ENCODE data around the gene ZFAND2A. TPM values are rescaled to one million over a fixed set of nuclear protein-coding genes. Genes with fewer than 3 reads are reported as not detected.

Gene ZFAND2A
- total RNA-seq, 1 experiment from 2014 or later = 13.7 TPM

DNA sequence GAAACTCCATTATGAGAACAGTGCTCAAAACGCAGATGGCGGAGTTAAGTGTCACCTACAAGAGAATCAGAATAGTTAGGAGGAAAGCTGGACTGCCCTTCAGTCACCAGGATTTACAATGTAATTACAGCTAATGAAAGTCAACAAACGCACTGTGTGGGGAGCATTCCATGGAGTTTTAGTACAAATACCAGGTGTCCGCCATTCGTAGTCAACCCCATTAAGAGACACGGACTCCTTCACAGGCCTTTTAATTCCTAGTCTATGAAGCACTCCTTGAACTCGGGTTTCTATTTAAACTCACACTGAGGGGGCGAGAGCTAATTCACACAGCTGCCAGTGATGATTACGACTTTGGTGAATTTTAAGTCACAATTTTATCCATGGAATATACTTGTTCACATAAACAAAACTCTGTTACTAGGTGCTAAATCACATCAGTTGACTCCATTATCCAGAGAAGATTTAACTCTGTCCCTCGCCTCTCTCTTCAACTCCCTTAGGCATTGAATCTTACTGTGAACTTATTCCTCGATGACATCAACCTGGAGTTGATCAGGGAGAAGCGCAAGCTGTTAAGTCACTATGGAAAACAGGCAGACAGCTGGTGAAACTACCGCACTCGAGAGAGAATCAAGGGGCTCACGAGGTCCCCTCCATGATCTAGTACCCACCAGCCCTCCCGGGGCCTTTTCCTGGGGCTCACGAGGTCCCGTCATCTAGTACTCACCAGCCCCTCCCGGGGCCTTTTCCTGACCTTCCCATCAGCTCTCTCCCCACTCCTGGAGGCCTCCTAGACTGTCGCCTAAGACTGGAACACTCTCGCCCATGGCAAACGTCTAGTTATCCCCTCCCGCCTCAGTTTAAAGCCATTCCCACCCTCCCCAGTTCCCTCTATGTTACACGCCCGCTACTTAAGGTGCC lies 1.5 kb downstream of the ZFAND2A start:
- peaks cover 16% of the 10 kb centered on the region for H3K79me1 ChIP-seq (ENCODE audit: insufficient read depth, low read depth, low read length, poor library complexity, severe bottlenecking)
- no peak for DNase-seq
- no peak overlapping the region for H2BK120ac ChIP-seq (ENCODE audit: low read depth, low read length, poor library complexity, severe bottlenecking)
- peaks cover 10 to 13% of the 10 kb centered on the region in 2 experiments for H3K4me1 Mint-ChIP-seq
- no peak overlapping the region for H3K14ac ChIP-seq (ENCODE audit: insufficient read depth, low read length)
- no peaks in the 10 kb centered on the region for H3K9me3 ChIP-seq (ENCODE audit: control insufficient read depth, low read depth, low read length)
- WGBS (ENCODE audit: extremely low coverage, insufficient read length, low lambda C conversion rate) = no CpG with 5 or more reads among the region's 25 CpGs
- H3K23ac ChIP-seq (ENCODE audit: insufficient read length, low read depth, low read length) = no peak overlapping the region
- H3K4me1 ChIP-seq (ENCODE audit: insufficient read depth, low read length) = no peaks in the 10 kb centered on the region
- peaks cover 9% of the 10 kb centered on the region for H3K23me2 ChIP-seq (ENCODE audit: insufficient read length, low read depth, low read length, poor library complexity, severe bottlenecking)
- H3T11ph ChIP-seq (ENCODE audit: low read length) = no peak overlapping the region
- no peak overlapping the region for H2BK20ac ChIP-seq (ENCODE audit: low read depth, low read length, poor library complexity, severe bottlenecking)
- H3K27ac Mint-ChIP-seq = peak overlapping the region in 2 of 3 experiments; percentile 39 to 52; a peak in 3 of 7 replicates
- peak overlapping the region; percentile 81 to 87 for H3K4me3 Mint-ChIP-seq
- H4K20me1 ChIP-seq (ENCODE audit: control insufficient read depth, insufficient read depth, insufficient read length) = no peaks in the 10 kb centered on the region
- no peak overlapping the region for H2AFZ ChIP-seq (ENCODE audit: low read length)
- H2BK5ac ChIP-seq (ENCODE audit: insufficient read length, low read length) = no peak overlapping the region
- H2AK5ac ChIP-seq (ENCODE audit: insufficient read length, low read length) = no peak overlapping the region
- no peak overlapping the region for H2BK12ac ChIP-seq (ENCODE audit: insufficient read length, low read depth, low read length)
- H3K27me3 ChIP-seq (ENCODE audit: insufficient read depth, low read length) = no peaks in the 10 kb centered on the region
- H4K8ac ChIP-seq (replicated peaks; ENCODE audit: insufficient read length, low read depth, low read length) = no peak overlapping the region
- H3K27me3 Mint-ChIP-seq (ENCODE audit: low read depth) = no peaks in the 10 kb centered on the region
- H3K18ac ChIP-seq (ENCODE audit: insufficient read length, low read depth, low read length) = no peak overlapping the region
- H3K36me3 Mint-ChIP-seq (ENCODE audit: insufficient read depth in 1 of 3, low read depth in 3 of 3) = peaks cover 14 to 28% (median 27%) of the 10 kb centered on the region in 3 experiments; a peak in 5 of 7 replicates
- H3K9me3 Mint-ChIP-seq = no peaks in the 10 kb centered on the region
- H4K5ac ChIP-seq (ENCODE audit: insufficient read length, low read depth, low read length) = no peak overlapping the region
- no peak overlapping the region for H2BK15ac ChIP-seq (ENCODE audit: low read depth, low read length)
- no peak for TF ChIP-seq CTCF (conservative IDR thresholded peaks at IDR 0.05)
- H4K91ac ChIP-seq (ENCODE audit: insufficient read length, low read depth, low read length) = no peak overlapping the region
- no peak overlapping the region for H3K56ac ChIP-seq (ENCODE audit: insufficient read length, low read depth, low read length)
- H3K4me2 ChIP-seq (ENCODE audit: insufficient read depth, insufficient read length, low read length) = peak overlapping the region; percentile 92
- peak overlapping the region; percentile 15 for H3K9ac ChIP-seq (ENCODE audit: extremely low read depth, insufficient read length, low read length)
- no peak overlapping the region for H3K4ac ChIP-seq (ENCODE audit: low read depth, low read length)
- peaks cover 8% of the 10 kb centered on the region; the same call in 1 of the 2 replicates for H3K79me2 ChIP-seq (ENCODE audit: insufficient read depth, low read length)
- no peak overlapping the region for H3K27ac ChIP-seq (ENCODE audit: insufficient read length, low read depth, low read length)

Data from H9 (cell line).